CD4-positive, alpha-beta T cell (primary cell): Measurements from ENCODE around the gene SH3RF2. TPM values are rescaled to one million over a fixed set of nuclear protein-coding genes. Genes with fewer than 3 reads are reported as not detected.

Experiments used
- ATAC-seq: fragments of 200-7000 bp; cut with Tn5 transposase; one replicate; pipeline ENCODE4 v1.10.0; 2022; ENCODE audit warnings: mild to moderate bottlenecking; ENCODE audit not compliant: poor library complexity
- CTCF ChIA-PET: fragments of 350-600 bp; sonication (Branson Sonifier 250); formaldehyde crosslinking; loops from one replicate; lab custom pipeline; 2021; ENCODE audit warnings: antibody characterized with exemption, inconsistent platforms; lab: Charles Lee
- POLR2A ChIA-PET: fragments of 350-600 bp; sonication (Branson Sonifier 250); formaldehyde crosslinking; loops from one replicate; lab custom pipeline; 2021; ENCODE audit warnings: antibody characterized with exemption, inconsistent platforms; lab: Charles Lee
- DNase-seq, 14 experiments: peaks; one replicate each; pipeline ENCODE4 v3.0.0-alpha.2; 2013 to 2020; ENCODE audit warnings: mixed read lengths in 2 of 14
- H3K27ac ChIP-seq, 2 donors: one replicate each; pipeline versions ENCODE4 v1.5.1 to v1.7.0; 2013; ENCODE audit warnings: low read length in 2 of 2, low read depth in 1 of 2, mild to moderate bottlenecking in 1 of 2
- H3K27me3 ChIP-seq, 2 experiments: 1 replicate in 1 of 2; 2 replicates in 1 of 2; pipeline versions ENCODE4 v1.6.1 to v1.7.0; 2013; ENCODE audit warnings: low read length in 2 of 2, control low read depth in 1 of 2, mild to moderate bottlenecking in 1 of 2, moderate library complexity in 1 of 2; ENCODE audit not compliant: insufficient read depth in 2 of 2, control insufficient read depth in 1 of 2
- H3K36me3 ChIP-seq: one replicate; pipeline ENCODE4 v1.6.1; 2013; ENCODE audit warnings: low read length, control low read depth; ENCODE audit not compliant: insufficient read depth
- H3K4me1 ChIP-seq: one replicate; pipeline ENCODE4 v1.6.1; 2013; ENCODE audit warnings: low read length, control low read depth; ENCODE audit not compliant: insufficient read depth
- H3K4me3 ChIP-seq: one replicate; pipeline ENCODE4 v1.5.1; 2013; ENCODE audit warnings: mild to moderate bottlenecking, low read length, moderate library complexity
- H3K9me3 ChIP-seq, 2 experiments: 1 replicate in 1 of 2; 2 replicates in 1 of 2; pipeline versions ENCODE4 v1.6.1 to v1.7.0; 2013; ENCODE audit warnings: low read length in 2 of 2, mild to moderate bottlenecking in 2 of 2, control low read depth in 1 of 2, moderate library complexity in 1 of 2; ENCODE audit not compliant: control insufficient read depth in 1 of 2, insufficient read depth in 1 of 2
- H3K27ac Mint-ChIP-seq: one replicate; pipeline ENCODE4 v1.8.0; 2020; ENCODE audit warnings: mixed read lengths
- H3K27me3 Mint-ChIP-seq: one replicate; pipeline ENCODE4 v1.8.0; 2021; ENCODE audit warnings: mixed read lengths
- H3K36me3 Mint-ChIP-seq: one replicate; pipeline ENCODE4 v1.8.0; 2021; ENCODE audit warnings: low read depth, mixed read lengths
- H3K4me1 Mint-ChIP-seq: one replicate; pipeline ENCODE4 v1.8.0; 2021; ENCODE audit warnings: low read depth, mixed read lengths
- H3K4me3 Mint-ChIP-seq: one replicate; pipeline ENCODE4 v1.8.0; 2020; ENCODE audit warnings: mild to moderate bottlenecking, mixed read lengths
- H3K9me3 Mint-ChIP-seq: one replicate; pipeline ENCODE4 v1.8.0; 2020; ENCODE audit warnings: mixed read lengths
- intact Hi-C, 2 experiments: fragments of 100-400 bp; cut with DNase I in 1 of 2; cut with micrococcal nuclease in 1 of 2; formaldehyde crosslinking; loops; one replicate each; pipeline versions ENCODE4 v1.15.1 to v1.9.0; 2023 to 2025; cut with DNase I, micrococcal nuclease
- total RNA-seq, 174 experiments: library from RNA in 2 of 174; stranded (reverse) in 2 of 174; gene quantifications; one replicate each; pipeline ENCODE4 v1.2.3 and lab custom pipeline; 2021 to 2026
- TF ChIP-seq, protein P1 (sequence below): fragments of 200-600 bp; IDR thresholded peaks from one replicate; pipeline ENCODE4 v1.8.0; 2022; ENCODE audit warnings: antibody characterized with exemption, mild to moderate bottlenecking

Gene SH3RF2
- total RNA-seq, 2 experiments from 2014 or later, result 0.11 to 0.42 TPM

DNA sequence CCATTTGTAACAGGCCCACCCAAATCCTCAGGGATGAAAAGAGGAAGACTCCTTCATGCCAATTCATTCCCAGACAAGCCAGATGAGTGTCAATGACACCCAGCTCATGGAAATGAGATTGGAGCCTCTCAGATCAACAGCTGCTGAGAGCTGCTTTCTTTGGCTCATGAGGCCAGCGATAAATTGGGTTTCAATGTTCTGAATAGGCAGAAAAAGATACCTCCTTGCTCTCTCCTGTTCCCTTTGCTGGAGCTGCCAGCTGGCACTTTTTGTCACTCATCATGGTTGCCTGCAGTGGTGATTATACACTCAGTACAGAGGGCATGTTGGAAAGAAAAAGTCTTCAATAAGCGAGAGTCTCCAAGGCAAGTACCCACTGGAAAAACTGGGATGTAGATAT, 47.1 kb downstream of the SH3RF2 start:
- Histone ChIP-seq H3K36me3 (no peaks in the 10 kb centered on the region), H3K4me1 (no peaks in the 10 kb centered on the region), H3K27me3 (no peaks in the 10 kb centered on the region), H3K27ac (no peak overlapping the region), H3K4me3 (no peak overlapping the region), H3K9me3 (no peaks in the 10 kb centered on the region)
- intact Hi-C loops, result no loop called here
- Mint-ChIP-seq H3K36me3 (no peaks in the 10 kb centered on the region), H3K27me3 (peaks cover 10% of the 10 kb centered on the region), H3K4me1 (no peaks in the 10 kb centered on the region), H3K27ac (no peak overlapping the region), H3K9me3 (no peaks in the 10 kb centered on the region), H3K4me3 (no peak overlapping the region)
- no peak for DNase-seq
- TF ChIP-seq, protein P1, sequence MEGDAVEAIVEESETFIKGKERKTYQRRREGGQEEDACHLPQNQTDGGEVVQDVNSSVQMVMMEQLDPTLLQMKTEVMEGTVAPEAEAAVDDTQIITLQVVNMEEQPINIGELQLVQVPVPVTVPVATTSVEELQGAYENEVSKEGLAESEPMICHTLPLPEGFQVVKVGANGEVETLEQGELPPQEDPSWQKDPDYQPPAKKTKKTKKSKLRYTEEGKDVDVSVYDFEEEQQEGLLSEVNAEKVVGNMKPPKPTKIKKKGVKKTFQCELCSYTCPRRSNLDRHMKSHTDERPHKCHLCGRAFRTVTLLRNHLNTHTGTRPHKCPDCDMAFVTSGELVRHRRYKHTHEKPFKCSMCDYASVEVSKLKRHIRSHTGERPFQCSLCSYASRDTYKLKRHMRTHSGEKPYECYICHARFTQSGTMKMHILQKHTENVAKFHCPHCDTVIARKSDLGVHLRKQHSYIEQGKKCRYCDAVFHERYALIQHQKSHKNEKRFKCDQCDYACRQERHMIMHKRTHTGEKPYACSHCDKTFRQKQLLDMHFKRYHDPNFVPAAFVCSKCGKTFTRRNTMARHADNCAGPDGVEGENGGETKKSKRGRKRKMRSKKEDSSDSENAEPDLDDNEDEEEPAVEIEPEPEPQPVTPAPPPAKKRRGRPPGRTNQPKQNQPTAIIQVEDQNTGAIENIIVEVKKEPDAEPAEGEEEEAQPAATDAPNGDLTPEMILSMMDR, result no peak
- CTCF ChIA-PET, result no interaction called here
- POLR2A ChIA-PET, result no interaction called here
- no peak for ATAC-seq

DNA sequence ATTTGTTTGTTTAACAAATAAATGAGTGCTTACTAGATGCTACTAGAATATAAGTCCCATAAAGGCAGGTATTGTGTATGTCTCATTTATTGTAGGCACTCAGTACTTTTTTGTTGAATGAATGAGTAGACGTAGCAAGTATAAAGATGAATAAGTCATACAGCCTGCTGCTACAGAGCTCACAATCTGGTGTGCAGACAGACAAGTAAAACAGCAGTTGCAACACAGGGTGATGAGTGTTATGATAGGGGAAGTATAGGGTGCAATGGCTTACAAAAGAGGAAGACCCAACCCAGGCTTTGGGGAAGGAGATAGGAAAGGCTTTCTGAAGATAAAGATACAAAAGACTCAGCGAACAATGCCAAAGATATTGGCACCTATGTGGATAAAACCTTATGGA, 47.7 kb downstream of the SH3RF2 start:
- CTCF ChIA-PET, result no interaction called here
- DNase-seq (peak in 3 of 14 experiments; percentile 23 to 45 (median 43)), ATAC-seq (no peak)
- no peak overlapping the region for H3K27ac ChIP-seq
- H3K4me1 ChIP-seq, result no peaks in the 10 kb centered on the region
- H3K9me3 ChIP-seq, result no peaks in the 10 kb centered on the region
- H3K27me3 ChIP-seq, result no peaks in the 10 kb centered on the region
- no peak overlapping the region for H3K27ac Mint-ChIP-seq
- no peak overlapping the region for H3K4me3 Mint-ChIP-seq
- POLR2A ChIA-PET, result no interaction called here
- no peaks in the 10 kb centered on the region for H3K9me3 Mint-ChIP-seq
- H3K36me3 ChIP-seq, result no peaks in the 10 kb centered on the region
- peaks cover 10% of the 10 kb centered on the region for H3K27me3 Mint-ChIP-seq
- TF ChIP-seq, protein P1, result no peak
- H3K36me3 Mint-ChIP-seq, result no peaks in the 10 kb centered on the region
- intact Hi-C loops, result no loop called here
- no peaks in the 10 kb centered on the region for H3K4me1 Mint-ChIP-seq
- no peak overlapping the region for H3K4me3 ChIP-seq

DNA sequence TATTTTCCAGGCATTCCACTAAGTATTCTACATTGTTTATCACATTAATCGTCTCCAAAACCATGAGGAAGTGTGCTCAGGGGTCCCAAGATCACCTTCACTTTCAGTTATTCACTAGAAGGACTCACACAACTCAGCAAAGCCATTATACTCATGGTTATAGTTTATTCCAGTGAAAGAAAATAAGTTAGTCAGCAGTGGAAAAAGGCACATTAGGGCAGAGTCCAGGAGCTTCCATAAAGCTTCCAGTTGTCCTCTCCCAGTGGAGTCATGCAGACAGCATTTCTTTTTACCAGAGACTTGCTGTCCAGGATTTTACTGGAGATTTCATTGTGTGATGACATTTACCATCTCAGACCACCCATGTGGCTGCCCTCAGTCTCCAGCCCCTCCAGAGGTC, 51.5 kb downstream of the SH3RF2 start:
- H3K4me3 Mint-ChIP-seq, result no peak overlapping the region
- H3K9me3 Mint-ChIP-seq, result peaks cover 2% of the 10 kb centered on the region
- H3K36me3 Mint-ChIP-seq, result no peaks in the 10 kb centered on the region
- ChIA-PET POLR2A (no interaction called here), CTCF (no interaction called here)
- no peaks in the 10 kb centered on the region for H3K4me1 Mint-ChIP-seq
- Histone ChIP-seq H3K4me3 (no peak overlapping the region), H3K36me3 (no peaks in the 10 kb centered on the region), H3K27me3 (no peaks in the 10 kb centered on the region), H3K4me1 (no peaks in the 10 kb centered on the region), H3K9me3 (no peaks in the 10 kb centered on the region), H3K27ac (no peak overlapping the region)
- ATAC-seq (no peak), DNase-seq (no peak)
- no peak overlapping the region for H3K27ac Mint-ChIP-seq
- TF ChIP-seq, protein P1, result no peak
- intact Hi-C loops, result no loop called here
- peaks cover 10% of the 10 kb centered on the region for H3K27me3 Mint-ChIP-seq
